D721Med (cell line): ENCODE measurements around the gene USF2.
"Not testable (repeated sequence)": the region's sequence is repeated elsewhere in the genome, so short reads cannot be mapped to it uniquely, and the experiment has no call there.

Source experiments
- DNase-seq: peaks from one replicate; pipeline ENCODE4 v3.0.0; 2011; ENCODE audit warnings: low spot score; ENCODE audit not compliant: insufficient read length
- FAIRE-seq: peaks from 2 replicates; lab custom pipeline; 2011; peaks lifted over from hg19 to GRCh38; lab: Jason Lieb, UNC
- CTCF ChIP-seq: IDR thresholded peaks from 2 replicates; pipeline ENCODE4 v1.5.1; 2012; ENCODE audit warnings: mild to moderate bottlenecking, control low read depth; ENCODE audit not compliant: insufficient read depth; ENCODE audit errors: missing control alignments

The USF2 gene

GRCh38 chr19:35231956-35232645, 36.7 kb upstream of the USF2 start:
- DNase-seq = no peak
- no peak for FAIRE-seq
- no peak for TF ChIP-seq CTCF

DNA sequence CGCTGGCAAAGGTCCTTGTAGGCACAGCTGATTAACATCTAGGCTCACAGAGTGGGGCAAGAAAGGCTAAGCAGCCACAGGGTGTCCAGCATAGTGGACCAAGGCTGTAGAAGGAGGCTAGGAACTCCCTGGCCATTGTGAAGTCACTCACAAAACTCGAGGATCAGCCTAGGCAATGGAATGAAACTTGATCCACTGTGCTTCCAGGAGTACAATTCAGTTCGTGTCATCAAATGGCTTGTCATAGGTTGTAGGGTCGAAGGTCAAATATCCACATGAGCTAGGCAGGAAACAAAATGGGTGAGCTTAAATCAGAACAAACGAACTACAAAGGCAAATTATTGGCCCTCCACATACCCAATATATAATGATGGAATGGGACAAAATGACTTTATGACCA, 35.9 kb upstream of the USF2 start:
- DNase-seq (no peak), FAIRE-seq (no peak)
- TF ChIP-seq CTCF = no peak

DNA sequence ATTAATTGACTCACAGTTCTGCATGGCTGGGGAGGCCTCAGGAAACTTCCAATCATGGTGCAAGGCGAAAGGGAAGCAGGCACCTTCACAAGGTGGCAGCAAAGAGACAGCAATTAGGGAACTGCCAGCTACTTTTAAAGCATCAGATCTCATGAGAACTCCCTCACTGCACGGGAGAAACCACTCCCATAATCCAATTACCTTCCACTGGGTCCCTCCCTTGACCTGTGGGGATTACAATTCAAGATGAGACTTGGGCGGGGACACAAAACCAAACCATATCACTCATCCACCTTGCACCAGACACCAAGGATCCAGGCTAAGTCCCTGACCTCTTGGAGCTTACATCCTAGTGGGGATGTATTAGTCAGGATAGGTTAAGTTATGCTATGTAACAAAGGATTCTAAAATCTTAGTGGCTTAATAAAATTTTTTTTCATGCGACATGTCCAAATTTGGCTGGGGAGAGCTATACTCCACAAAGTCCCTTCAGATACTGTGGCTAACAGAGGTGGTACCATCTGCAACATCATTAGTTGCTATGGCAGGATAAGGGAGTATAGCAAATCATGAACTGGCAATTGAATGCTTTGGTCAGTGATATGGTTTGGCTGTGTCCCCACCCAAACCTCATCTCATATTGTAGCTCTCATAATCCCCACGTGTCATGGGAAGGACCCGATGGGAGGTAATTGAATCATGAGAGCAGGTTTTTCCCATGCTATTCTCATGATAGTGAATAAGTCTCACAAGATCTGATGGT, 31.9 kb upstream of the USF2 start:
- FAIRE-seq = no peak
- no peak for TF ChIP-seq CTCF
- no peak for DNase-seq

DNA sequence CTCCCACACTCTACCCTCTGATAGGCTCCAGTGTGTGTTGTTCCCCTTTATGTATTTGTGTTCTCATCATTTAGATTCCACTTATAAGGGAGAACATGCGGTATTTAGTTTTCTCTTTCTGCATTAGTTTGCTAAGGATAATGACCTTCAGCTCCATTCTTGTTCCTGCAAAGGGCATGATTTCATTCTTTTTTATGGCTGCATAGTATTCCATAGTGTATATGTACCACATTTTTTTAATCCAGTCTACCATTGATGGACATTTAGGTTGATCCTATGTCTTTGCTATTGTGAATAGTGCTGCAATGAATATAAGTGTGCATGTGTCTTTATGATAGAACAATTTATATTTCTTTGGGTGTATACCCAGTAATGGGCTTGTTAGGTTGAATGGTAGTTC, 29.2 kb upstream of the USF2 start:
- not testable (repeated sequence) for DNase-seq, FAIRE-seq

DNA sequence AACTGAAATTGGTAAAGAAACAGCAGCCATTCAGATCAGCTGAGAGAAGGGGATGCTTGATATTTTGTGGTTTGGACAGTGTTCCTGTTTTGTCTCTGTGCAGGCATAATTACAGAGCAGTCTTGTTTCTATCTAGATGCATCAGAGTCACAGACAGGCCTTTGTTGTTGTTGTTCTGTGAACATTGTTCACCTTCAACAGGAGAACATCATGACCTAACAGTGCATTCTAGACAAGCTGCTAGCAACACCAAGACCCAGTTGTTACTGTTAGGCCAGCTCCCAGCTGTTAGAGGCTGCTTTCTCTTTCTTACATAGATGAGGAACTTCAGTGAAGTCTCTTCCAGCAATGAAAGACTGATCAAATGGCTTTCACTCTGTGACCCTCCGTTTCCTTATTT, 28.4 kb upstream of the USF2 start:
- no peak for DNase-seq
- TF ChIP-seq CTCF = no peak
- no peak for FAIRE-seq

DNA sequence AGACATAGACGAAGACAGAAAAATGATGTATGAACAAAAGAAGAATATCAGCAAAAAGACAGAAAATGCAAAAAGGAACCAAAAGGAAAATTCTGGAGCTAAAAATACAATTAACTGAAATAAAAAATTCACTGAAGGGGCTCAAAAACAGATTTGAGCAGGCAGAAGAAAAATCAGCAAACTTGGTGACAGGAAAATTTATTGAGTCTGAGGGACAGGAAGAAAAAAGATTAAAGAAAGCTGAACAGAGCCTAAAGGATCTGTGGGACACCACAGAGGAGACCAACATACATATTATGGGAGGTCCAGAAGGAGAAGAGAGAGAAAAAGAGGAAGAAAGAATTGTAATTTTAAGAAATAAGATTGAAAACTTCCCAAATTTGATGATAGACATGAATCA, 27.3 kb upstream of the USF2 start:
- DNase-seq (no peak), FAIRE-seq (no peak)
- TF ChIP-seq CTCF = no peak

GRCh38 chr19:35246466-35247092, 22.2 kb upstream of the USF2 start:
- FAIRE-seq = no peak
- DNase-seq = no peak
- no peak for TF ChIP-seq CTCF
